ENCODE measurements around the gene SPDYE1.
"Not testable (repeated sequence)": the region's sequence is repeated elsewhere in the genome, so short reads cannot be mapped to it uniquely, and the experiment has no call there.

- TF ChIP-seq POLR2A (IDR thresholded peaks at IDR 0.05): not testable (repeated sequence)
- TF ChIP-seq, protein P1, sequence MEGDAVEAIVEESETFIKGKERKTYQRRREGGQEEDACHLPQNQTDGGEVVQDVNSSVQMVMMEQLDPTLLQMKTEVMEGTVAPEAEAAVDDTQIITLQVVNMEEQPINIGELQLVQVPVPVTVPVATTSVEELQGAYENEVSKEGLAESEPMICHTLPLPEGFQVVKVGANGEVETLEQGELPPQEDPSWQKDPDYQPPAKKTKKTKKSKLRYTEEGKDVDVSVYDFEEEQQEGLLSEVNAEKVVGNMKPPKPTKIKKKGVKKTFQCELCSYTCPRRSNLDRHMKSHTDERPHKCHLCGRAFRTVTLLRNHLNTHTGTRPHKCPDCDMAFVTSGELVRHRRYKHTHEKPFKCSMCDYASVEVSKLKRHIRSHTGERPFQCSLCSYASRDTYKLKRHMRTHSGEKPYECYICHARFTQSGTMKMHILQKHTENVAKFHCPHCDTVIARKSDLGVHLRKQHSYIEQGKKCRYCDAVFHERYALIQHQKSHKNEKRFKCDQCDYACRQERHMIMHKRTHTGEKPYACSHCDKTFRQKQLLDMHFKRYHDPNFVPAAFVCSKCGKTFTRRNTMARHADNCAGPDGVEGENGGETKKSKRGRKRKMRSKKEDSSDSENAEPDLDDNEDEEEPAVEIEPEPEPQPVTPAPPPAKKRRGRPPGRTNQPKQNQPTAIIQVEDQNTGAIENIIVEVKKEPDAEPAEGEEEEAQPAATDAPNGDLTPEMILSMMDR (IDR thresholded peaks at IDR 0.05): not testable (repeated sequence)
These were observed 42.2 kb downstream of the SPDYE1 start for GRCh38 chr7:44039800-44040492.
